NCI-H510A treated with DMSO at 0.1 percent for 48 hours (cell line): ENCODE data around the gene PIGR.
A peak's percentile ranks its signal among the peaks of the same experiment; 100 is the strongest.

Experiments used
- DNase-seq: peaks from one replicate; lab custom pipeline; 2025; lab: John Stamatoyannopoulos, UW

Gene PIGR

GRCh38 chr1:206909161-206909882 lies 36.9 kb downstream of the PIGR start:
- DNase-seq = peak; percentile 76

GRCh38 chr1:206908038-206908437 lies 38.2 kb downstream of the PIGR start:
- no peak for DNase-seq

DNA sequence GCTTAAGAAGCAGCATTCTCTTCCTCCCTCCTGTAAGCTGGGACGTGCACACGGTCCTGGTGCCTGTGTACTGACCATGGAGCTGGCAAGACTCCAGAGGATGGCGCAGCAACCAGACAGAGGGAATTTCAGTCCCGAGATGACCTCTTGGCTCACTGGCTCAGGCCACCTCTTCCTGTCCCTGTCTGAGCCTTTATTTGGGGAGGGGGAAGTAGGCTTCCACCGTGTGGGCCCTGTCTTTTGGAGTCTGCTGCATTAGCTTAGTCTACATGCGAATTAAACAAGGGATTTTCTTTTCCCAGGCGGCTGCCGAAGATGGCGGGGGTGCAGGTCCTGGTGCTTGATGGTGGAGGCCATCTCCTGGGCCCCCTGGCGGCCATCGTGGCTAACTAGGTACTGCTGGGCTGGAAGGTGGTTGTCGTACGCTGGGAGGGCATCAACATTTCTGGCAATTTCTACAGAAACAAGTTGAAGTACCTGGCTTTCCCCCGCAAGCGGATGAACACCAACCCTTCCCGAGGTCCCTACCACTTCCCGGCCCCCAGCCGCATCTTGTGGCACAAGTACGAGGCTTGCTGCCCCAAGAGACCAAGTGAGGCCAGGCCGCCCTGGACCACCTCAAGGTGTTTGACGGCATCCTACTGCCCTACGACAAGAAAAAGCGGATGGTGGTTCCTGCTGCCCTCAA lies 38.8 kb downstream of the PIGR start:
- DNase-seq = no peak

- no peak for DNase-seq
These were observed 40.7 kb downstream of the PIGR start for GRCh38 chr1:206905295-206906164.

GRCh38 chr1:206904423-206905142 lies 41.7 kb downstream of the PIGR start:
- no peak for DNase-seq

DNA sequence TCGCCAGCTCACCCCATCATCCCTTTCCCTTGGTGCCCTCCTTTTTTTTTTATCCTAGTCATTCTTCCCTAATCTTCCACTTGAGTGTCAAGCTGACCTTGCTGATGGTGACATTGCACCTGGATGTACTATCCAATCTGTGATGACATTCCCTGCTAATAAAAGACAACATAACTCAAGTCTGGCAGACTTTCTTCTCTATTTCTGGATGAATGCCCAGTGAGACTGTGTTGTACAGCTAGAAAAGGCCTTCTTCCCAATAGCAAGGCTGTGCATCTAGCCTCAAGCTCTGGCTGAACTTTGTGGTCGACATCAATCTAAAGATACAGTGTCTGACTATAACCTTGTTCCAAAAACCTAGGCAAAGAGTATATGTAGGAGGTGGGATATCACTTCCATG lies 42.6 kb downstream of the PIGR start:
- DNase-seq = no peak

DNA sequence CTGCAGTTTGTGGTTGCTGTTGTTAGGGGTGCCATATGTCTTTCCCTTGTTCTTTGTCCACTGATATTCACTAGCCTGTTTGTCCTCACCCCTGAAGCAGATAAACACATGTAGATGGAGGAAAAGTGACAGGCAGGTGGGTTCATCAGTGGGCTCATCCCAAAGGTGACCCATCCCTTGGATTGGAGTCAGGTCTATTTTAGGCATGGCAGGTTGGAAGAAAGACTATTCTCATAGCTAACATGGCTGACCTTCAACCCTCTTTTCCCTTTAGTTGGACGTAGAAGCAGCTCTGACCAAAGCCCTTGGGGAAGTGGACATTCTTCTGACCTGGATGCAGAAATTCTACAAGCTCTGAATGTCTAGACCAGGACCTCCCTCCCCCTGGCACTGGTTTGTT lies 43.6 kb downstream of the PIGR start:
- no peak for DNase-seq

- no peak for DNase-seq
These were observed 44.3 kb downstream of the PIGR start for GRCh38 chr1:206901944-206902343.

DNA sequence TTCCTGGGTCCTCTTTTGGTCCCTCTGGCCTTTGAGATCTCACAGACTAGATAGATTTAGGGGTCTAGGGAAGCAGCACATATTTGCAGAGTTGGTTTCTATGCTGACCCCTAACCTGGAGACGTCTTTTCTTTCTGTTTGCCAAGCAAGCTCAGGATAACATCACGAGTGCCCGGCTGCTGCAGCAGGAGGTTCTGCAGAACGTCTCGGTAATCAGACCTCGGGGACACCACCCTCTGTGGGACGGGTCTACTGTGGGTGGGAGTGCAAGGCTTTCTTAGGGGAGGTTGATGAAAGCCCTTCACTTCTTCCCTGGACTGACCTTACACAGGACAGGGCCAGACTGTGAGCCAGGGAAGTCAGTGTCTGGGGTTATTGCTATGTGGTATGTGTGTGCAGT lies 46.1 kb downstream of the PIGR start:
- no peak for DNase-seq

GRCh38 chr1:206899717-206900116 lies 46.5 kb downstream of the PIGR start:
- no peak for DNase-seq

- no peak for DNase-seq
These were observed 47.3 kb downstream of the PIGR start for GRCh38 chr1:206898915-206899431.

DNA sequence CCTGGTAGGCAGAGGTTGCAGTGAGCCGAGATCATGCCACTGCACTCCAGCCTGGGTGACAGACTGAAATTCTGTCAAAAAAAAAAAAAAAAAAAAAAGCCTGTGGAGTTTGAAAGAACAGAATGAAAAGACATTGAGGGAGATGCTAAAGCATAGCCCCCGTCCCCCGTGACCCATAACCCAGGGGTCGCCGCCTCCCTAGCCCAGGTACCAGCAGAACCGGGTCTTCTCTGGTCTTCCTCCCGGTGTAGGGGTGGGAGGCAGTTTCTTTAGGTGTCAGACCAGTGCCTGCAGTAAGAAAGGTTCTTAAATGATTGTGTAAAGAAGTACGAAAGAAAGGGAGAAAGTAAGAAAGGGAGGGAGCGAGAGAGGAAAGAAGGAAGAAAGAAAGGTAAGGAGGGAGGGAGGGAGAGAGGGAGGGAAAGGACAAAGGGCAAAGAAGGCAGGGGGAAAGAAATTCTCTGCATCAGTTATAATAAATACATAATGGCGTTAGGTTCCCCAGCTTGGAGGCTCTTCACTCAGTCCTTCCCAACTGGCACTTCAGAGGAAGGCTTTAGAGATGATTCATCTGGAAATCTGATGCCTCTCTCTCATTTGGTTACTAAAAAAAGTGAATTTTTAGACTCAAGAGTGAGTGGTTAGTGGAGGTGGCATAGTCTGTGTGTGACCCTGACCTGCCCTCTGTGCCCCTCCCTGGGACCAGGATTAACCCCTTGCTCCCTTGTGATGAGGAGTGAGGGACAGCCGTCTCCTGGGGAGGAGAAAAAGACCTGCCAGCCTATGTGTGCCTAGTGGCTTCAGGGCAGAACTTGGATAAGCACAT lies 48.0 kb downstream of the PIGR start:
- DNase-seq = no peak

- no peak for DNase-seq
These were observed 49.1 kb downstream of the PIGR start, which contains the start of gene IL24 for GRCh38 chr1:206897175-206897574. TSS of gene IL24 (plus strand) at chr1:206897443. CDS start at chr1:206897833, 390 bp downstream.

DNA sequence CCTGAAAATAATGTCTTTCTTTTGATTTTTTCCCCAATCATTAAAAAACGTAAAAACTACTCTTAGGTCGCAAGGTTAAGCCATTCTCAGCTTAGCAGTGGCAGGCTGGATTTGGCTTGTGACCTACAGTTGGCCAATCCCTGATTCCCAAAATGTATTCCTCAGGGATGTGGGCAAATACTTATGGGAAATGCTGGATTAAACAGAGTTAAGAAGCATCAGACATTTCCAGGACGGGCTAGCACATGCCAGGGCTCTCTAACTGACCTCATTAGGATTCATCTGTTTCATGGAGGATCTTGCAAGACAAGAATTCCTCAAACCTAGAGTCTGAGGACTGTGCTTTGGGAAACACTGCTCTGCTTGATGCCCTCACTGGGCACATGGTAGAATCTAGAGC lies 50.0 kb downstream of the PIGR start:
- DNase-seq = no peak

DNA sequence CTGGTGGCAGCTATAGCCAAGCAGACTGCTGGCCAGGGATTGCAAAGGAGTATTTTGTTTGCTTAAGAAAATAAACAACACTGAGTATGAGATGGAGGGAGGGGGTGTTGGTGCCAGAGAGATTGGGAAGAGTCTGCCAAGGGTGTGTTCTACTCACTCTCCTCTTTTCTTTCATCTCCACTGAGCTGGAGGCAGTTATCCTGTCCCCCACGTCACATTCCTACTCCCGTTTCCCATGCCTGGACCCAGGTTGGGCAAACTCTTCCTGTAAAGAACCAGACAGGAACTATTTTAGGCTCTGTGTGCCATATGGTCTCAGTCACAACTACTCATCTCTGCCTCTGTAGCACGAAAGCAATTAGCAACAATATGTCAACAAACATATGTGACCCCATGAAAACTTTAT lies 50.4 kb downstream of the PIGR start:
- peak; percentile 72 for DNase-seq

DNA sequence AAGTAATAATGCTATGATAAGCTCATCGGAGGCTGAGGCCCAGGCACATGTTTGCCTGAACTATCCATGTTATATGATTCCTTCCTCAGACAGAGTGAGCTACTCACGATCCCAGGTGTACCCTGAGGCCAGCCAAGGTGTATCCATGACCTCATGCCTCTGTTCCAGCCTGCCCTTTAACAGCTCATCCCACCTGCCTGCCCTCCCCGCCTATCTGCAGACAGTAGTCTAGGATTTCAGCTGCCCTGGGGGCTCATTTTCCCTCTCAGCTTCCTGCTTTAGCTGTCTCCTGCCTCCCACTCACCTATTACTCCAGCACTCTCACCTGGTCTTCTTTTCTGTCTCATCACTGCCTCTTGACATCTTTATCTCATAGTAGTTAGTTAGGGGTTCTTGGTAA lies 50.9 kb downstream of the PIGR start:
- peak; percentile 88 for DNase-seq

GRCh38 chr1:206893380-206893779 lies 52.9 kb downstream of the PIGR start:
- no peak for DNase-seq

- DNase-seq = no peak
These were observed 53.8 kb downstream of the PIGR start for GRCh38 chr1:206892351-206892984.

GRCh38 chr1:206891412-206891811 lies 54.9 kb downstream of the PIGR start:
- DNase-seq = no peak
